ENCODE results near the gene PSMG3.

PSMG3 gene

DNA sequence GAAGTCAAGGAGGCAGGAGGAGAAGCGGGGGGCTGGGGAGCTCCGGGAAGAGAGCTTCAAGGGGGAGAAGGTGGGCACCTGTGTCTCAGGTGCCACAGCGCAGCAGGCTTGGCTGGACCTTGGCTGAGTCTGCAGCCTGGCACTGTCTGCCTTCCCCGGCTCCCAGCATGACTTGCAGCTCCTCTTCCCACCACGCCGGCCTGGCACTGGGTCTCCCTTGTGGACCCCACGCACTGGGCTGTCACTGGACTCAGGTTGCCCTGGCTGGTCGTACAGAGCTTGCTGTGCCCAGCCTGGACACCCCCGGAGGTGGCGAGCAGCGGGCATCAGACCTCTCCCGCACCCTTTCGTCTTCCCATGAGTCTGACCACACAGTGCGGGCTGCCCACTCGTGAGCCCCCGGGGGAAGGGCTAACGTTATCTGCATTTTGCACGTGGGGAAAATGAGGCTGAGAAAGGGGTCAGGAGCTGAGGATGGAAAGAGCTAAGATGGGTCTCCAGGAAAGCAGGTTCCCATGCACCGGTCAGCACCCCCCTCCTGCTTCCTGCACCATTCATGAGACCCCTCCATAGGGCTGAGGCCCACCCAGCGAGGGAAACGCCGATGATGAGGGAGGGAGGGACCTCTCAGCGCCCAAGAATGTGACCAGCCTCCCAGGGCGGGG lies 40.3 kb upstream of the PSMG3 start:
- TF ChIP-seq, protein P1, sequence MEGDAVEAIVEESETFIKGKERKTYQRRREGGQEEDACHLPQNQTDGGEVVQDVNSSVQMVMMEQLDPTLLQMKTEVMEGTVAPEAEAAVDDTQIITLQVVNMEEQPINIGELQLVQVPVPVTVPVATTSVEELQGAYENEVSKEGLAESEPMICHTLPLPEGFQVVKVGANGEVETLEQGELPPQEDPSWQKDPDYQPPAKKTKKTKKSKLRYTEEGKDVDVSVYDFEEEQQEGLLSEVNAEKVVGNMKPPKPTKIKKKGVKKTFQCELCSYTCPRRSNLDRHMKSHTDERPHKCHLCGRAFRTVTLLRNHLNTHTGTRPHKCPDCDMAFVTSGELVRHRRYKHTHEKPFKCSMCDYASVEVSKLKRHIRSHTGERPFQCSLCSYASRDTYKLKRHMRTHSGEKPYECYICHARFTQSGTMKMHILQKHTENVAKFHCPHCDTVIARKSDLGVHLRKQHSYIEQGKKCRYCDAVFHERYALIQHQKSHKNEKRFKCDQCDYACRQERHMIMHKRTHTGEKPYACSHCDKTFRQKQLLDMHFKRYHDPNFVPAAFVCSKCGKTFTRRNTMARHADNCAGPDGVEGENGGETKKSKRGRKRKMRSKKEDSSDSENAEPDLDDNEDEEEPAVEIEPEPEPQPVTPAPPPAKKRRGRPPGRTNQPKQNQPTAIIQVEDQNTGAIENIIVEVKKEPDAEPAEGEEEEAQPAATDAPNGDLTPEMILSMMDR (IDR thresholded peaks at IDR 0.05; ENCODE audit: extremely low read depth, missing control alignments) = no peak
- DNase-seq (ENCODE audit: low spot score) = no peak

DNA sequence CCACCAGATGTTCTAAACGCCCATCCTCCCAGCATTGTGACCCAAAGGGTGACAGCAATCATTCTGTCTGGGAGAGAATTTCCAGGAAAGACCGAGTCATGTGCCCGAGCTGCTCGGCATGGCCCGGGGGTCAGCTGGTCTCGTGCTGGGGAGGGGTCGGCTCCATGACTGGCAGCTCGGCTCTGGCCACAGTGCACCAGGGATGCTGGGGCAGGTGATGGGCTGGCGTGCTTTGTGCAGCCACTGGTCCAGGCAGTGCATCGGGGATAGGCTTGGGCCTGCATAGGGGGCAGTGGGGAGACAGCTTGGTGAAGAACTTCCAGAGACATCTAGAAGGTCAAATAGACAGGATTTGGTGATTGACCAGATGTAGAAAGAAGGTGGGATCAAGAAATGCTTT lies 39.2 kb upstream of the PSMG3 start:
- TF ChIP-seq, protein P1 (IDR thresholded peaks at IDR 0.05; ENCODE audit: extremely low read depth, missing control alignments) = no peak
- no peak for DNase-seq (ENCODE audit: low spot score)

DNA sequence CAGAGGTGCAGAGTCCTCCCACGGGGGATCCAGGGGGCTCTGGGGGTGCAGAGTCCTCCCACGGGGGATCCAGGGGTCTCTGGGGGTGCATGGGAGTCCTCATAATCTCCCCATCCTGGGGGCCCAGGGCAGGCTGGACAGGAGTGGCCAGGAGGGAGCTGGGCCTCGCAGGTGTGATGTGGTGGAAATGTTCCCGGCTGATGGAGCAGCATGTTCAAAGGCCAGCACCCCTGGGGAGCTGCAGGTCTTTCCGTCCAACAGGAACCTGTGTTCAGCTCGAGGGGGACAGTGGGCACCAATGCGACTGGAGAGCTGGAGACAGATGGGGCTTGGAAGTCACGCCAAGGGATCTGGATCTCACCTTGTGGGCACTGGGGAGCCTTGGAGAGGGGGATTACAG lies 38.5 kb upstream of the PSMG3 start:
- no peak for DNase-seq (ENCODE audit: low spot score)
- TF ChIP-seq, protein P1 (IDR thresholded peaks at IDR 0.05; ENCODE audit: extremely low read depth, missing control alignments) = no peak

DNA sequence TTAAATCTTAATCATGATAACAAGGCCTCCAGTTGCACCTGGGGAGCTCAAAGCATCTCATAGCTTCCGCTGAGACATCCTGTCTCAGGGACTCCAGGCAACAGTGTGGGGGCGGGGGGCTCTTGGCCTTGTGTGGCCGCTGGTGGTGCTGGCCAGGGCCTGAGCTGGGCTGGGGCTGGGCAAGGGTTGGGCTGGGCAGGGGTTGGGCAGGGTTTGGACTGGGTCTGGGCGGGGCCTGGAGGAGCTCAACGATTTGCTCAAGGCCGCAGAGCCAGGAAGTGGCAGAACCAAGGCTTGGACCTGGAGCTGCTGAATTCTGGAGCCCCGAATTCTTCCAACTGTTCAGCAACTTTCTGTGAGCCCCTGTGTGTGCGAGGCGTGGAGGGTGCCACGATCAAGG lies 37.9 kb upstream of the PSMG3 start:
- DNase-seq (ENCODE audit: low spot score) = no peak

DNA sequence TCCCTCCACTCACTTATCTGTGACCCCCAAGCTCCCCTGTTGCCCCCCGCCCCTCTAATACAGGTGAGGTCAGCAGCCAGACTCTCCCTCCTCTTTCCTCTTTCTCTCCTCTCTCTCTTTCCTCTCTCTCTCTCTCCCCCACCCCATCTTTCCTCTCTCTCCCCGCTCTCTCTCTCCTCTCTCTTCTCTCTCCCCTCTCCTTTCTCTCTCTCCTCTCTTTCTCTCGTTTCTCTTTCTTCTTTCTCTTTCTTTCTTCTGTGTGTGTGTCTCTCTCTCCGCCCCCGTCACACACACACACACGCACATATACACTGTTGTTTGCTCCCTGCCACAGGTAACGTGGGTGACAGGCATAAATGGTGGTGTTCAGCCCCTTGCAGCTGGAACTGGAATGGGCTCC lies 37.2 kb upstream of the PSMG3 start:
- TF ChIP-seq, protein P1 (IDR thresholded peaks at IDR 0.05; ENCODE audit: extremely low read depth, missing control alignments) = no peak
- no peak for DNase-seq (ENCODE audit: low spot score)

More for the DNA sequence above, 37.9 kb upstream of the PSMG3 start:
- TF ChIP-seq, protein P1 (IDR thresholded peaks at IDR 0.05; ENCODE audit: extremely low read depth, missing control alignments) = no peak

DNA sequence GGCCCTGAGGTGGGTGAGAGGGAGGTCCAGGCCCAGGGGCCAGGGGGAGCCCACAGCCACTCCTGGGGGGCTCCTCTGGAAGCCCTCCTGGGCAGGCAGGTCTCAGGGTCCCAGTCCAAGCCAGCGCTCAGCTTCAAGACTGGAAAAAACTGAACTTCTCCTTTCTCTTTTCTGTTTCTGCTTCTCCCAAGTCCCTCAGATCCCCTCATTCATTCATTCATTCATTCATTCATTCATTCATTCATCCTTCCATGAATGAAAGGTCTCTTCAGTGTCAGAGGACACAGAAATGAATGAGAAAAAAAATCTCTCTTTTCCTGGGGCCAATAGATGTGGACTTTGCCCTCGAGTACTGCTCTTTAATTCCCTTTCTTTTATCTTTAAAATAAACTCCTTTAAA lies 34.6 kb upstream of the PSMG3 start:
- TF ChIP-seq, protein P1 (IDR thresholded peaks at IDR 0.05; ENCODE audit: extremely low read depth, missing control alignments) = no peak
- no peak for DNase-seq (ENCODE audit: low spot score)

DNA sequence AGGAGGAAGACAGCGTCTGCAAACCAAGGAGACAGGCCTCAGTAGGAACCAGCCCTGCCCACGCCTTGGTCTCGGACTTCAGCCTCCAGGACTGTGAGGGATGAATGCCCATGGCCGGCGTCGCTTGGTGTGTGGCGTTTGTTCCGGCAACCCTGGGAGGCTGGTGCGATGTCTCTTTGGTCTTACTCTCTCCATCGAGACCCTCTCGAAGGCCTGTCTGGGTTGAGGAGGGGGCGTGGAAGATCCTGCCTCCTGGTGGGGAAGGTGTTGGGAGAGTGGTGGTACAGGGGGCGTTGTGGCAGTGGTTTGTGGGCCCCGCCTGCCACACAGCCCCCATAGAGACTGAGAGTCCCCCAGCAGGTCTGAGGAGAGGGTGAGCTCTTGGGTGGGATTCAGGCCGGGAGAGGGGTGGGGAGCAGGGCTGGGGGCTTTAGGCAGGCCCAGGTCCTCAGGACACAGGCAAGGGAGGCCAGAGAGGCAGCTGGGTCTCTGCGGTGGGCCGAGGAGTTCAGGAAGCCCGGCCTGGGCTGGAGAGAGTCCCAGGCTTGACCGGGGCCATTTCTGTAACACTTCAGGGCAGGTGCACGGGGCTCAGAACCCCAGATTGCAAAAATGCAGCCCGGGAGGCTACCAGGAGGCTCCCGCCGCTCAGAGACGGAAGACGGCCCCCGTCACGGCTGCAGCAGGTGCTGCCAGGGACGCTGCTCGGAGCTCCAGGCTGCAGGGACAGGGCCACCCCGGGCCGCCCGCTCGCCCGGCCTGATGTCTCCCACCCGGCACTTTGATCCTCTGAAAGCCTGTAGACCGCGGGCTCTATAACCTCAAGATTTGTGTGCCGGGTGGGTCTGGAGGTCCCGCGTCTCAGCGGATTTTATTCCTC lies 33.8 kb upstream of the PSMG3 start:
- TF ChIP-seq, protein P1 (IDR thresholded peaks at IDR 0.05; ENCODE audit: extremely low read depth, missing control alignments) = no peak
- DNase-seq (ENCODE audit: low spot score) = no peak

Measured in GM20000 (cell line).